Measurements from ENCODE around the gene ECE2. TPM values are rescaled to one million over a fixed set of nuclear protein-coding genes. Genes with fewer than 3 reads are reported as not detected.

The ECE2 gene
- total RNA-seq, 1 experiment from 2014 or later: 0.15 TPM

DNA sequence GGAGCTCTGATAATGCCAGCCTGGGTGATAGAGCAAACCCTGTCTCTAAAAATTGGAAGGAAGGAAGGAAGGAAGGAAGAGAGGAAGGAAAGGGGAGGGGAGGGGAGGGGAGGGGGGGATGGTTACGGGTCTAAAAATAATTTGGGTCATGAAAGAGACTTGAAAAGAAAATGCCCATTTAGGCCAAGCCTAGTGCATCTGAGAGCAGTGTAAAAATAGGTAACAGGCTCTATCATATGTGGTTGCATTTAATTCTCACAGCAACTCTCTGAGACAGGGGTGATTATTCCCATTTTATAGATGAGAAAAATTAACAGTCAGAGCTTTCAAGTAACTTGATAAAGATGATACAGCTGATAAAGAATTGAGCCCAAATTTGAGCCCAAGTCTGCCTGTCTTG lies 3.6 kb upstream of the ECE2 start:
- H3K27me3 ChIP-seq (ENCODE audit: low read length): no peaks in the 10 kb centered on the region
- no peaks in the 10 kb centered on the region for H3K9me3 ChIP-seq (ENCODE audit: low read length)
- no peaks in the 10 kb centered on the region for H3K79me2 ChIP-seq (ENCODE audit: low read length)

DNA sequence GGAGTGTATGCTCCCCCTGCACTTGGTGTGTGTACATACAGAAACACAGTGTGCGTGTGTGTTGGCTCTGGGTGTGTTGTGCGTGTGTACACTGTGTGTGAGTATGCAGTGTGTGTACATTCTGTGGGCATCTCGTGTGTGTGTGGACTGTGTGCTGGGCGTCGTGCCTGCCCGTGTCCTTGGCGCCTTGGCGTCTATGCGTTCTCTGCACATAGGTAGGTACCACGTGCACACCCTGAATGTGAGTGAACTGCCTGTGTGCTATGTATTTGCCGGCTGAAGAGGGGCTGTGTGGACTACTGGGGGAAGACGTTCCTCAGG lies 481 bp upstream of the ECE2 start:
- Histone ChIP-seq H3K4me2 (ENCODE audit: low read depth, low read length, poor library complexity, severe bottlenecking) (no peak overlapping the region), H3K79me2 (ENCODE audit: low read length) (no peaks in the 10 kb centered on the region), H3K27ac (ENCODE audit: low read length) (no peak overlapping the region), H3K9me3 (ENCODE audit: low read length) (no peaks in the 10 kb centered on the region), H4K20me1 (ENCODE audit: insufficient read depth, low read depth, low read length) (no peaks in the 10 kb centered on the region), H3K4me3 (ENCODE audit: low read length) (no peak overlapping the region), H3K36me3 (ENCODE audit: insufficient read depth, low read length) (no peaks in the 10 kb centered on the region), H2AFZ (ENCODE audit: low read length) (no peak overlapping the region), H3K9ac (ENCODE audit: low read length) (no peak overlapping the region), H3K27me3 (ENCODE audit: low read length) (no peaks in the 10 kb centered on the region), H3K9me2 (replicated peaks; ENCODE audit: insufficient read depth, low read length) (no peaks in the 10 kb centered on the region), H3K4me1 (ENCODE audit: low read length) (no peaks in the 10 kb centered on the region)
- DNase-seq: no peak

More for the DNA sequence above, 3.6 kb upstream of the ECE2 start:
- no peak overlapping the region for H3K9ac ChIP-seq (ENCODE audit: low read length)
- no peak overlapping the region for H3K4me3 ChIP-seq (ENCODE audit: low read length)
- H2AFZ ChIP-seq (ENCODE audit: low read length): no peak overlapping the region
- H3K36me3 ChIP-seq (ENCODE audit: insufficient read depth, low read length): no peaks in the 10 kb centered on the region
- H3K27ac ChIP-seq (ENCODE audit: low read length): no peak overlapping the region
- H3K9me2 ChIP-seq (replicated peaks; ENCODE audit: insufficient read depth, low read length): no peaks in the 10 kb centered on the region
- DNase-seq: no peak
- H3K4me2 ChIP-seq (ENCODE audit: low read depth, low read length, poor library complexity, severe bottlenecking): no peak overlapping the region
- H4K20me1 ChIP-seq (ENCODE audit: insufficient read depth, low read depth, low read length): no peaks in the 10 kb centered on the region
- H3K4me1 ChIP-seq (ENCODE audit: low read length): no peaks in the 10 kb centered on the region

DNA sequence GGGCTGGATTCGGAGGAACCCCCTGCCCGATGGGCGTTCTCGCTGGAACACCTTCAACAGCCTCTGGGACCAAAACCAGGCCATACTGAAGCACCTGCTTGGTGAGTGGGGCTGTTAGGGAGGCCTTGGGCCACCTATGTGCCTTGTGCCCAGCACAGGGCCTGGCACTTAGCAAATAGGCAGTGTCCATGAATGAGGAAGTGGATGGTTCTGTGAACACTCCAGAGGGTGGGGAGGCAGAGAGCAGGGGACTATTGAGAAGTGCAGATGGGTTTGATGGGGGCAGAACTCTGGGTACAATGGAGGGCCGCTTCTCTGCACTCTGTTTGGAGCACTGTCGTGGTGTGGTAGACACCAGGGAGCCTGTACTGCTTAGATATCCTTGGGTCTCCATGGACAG lies 1.5 kb downstream of the ECE2 start:
- Histone ChIP-seq H3K9ac (ENCODE audit: low read length) (no peak overlapping the region), H4K20me1 (ENCODE audit: insufficient read depth, low read depth, low read length) (no peaks in the 10 kb centered on the region), H3K9me3 (ENCODE audit: low read length) (no peaks in the 10 kb centered on the region), H3K27me3 (ENCODE audit: low read length) (no peaks in the 10 kb centered on the region), H3K27ac (ENCODE audit: low read length) (no peak overlapping the region), H3K79me2 (ENCODE audit: low read length) (no peaks in the 10 kb centered on the region), H2AFZ (ENCODE audit: low read length) (no peak overlapping the region), H3K36me3 (ENCODE audit: insufficient read depth, low read length) (no peaks in the 10 kb centered on the region), H3K4me2 (ENCODE audit: low read depth, low read length, poor library complexity, severe bottlenecking) (no peak overlapping the region), H3K4me1 (ENCODE audit: low read length) (no peaks in the 10 kb centered on the region), H3K9me2 (replicated peaks; ENCODE audit: insufficient read depth, low read length) (no peaks in the 10 kb centered on the region), H3K4me3 (ENCODE audit: low read length) (no peak overlapping the region)
- DNase-seq: no peak

DNA sequence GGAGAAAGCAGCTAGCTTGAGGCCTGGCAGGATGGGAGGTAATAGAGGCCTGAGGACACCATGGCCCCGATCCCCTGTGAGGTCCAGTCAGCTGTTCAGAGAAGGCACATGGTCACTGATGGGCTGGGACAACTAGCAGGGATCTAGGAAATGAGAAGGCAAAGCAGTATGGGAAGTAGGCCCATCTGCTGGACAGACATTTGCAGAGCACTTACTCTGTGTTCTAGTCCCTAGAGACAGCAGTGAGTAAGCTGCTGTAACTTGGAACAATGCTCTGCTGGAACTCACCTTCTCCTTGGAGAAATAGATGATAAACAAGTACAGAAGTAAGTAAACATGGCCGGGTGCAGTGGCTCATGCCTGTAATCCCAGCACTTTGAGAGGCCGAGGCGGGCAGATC lies 7.1 kb downstream of the ECE2 start:
- Histone ChIP-seq H4K20me1 (ENCODE audit: insufficient read depth, low read depth, low read length) (no peaks in the 10 kb centered on the region), H3K36me3 (ENCODE audit: insufficient read depth, low read length) (no peaks in the 10 kb centered on the region), H3K9me3 (ENCODE audit: low read length) (no peaks in the 10 kb centered on the region), H3K27me3 (ENCODE audit: low read length) (no peaks in the 10 kb centered on the region), H2AFZ (ENCODE audit: low read length) (no peak overlapping the region), H3K27ac (ENCODE audit: low read length) (no peak overlapping the region), H3K9ac (ENCODE audit: low read length) (no peak overlapping the region), H3K9me2 (replicated peaks; ENCODE audit: insufficient read depth, low read length) (no peaks in the 10 kb centered on the region), H3K4me1 (ENCODE audit: low read length) (peaks cover 3% of the 10 kb centered on the region), H3K4me3 (ENCODE audit: low read length) (no peak overlapping the region), H3K4me2 (ENCODE audit: low read depth, low read length, poor library complexity, severe bottlenecking) (no peak overlapping the region), H3K79me2 (ENCODE audit: low read length) (no peaks in the 10 kb centered on the region)
- DNase-seq: no peak

DNA sequence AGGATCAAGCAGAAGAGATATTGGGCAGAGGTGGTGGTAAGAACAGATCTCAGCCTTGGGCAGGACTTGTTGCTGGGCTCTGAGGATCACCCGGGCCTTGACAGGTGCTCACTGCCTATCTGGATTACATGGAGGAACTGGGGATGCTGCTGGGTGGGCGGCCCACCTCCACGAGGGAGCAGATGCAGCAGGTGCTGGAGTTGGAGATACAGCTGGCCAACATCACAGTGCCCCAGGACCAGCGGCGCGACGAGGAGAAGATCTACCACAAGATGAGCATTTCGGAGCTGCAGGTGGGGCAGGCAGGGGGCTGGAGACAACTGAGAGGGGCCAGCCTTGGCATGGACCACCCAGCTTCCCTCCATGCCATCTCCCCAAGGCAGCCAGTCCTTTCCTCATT lies 7.9 kb downstream of the ECE2 start:
- Histone ChIP-seq H3K79me2 (ENCODE audit: low read length) (no peaks in the 10 kb centered on the region), H2AFZ (ENCODE audit: low read length) (no peak overlapping the region), H3K9ac (ENCODE audit: low read length) (no peak overlapping the region), H3K9me3 (ENCODE audit: low read length) (no peaks in the 10 kb centered on the region), H3K27ac (ENCODE audit: low read length) (no peak overlapping the region), H3K27me3 (ENCODE audit: low read length) (no peaks in the 10 kb centered on the region), H3K4me1 (ENCODE audit: low read length) (peaks cover 3% of the 10 kb centered on the region), H3K9me2 (replicated peaks; ENCODE audit: insufficient read depth, low read length) (no peaks in the 10 kb centered on the region), H3K4me3 (ENCODE audit: low read length) (no peak overlapping the region), H3K4me2 (ENCODE audit: low read depth, low read length, poor library complexity, severe bottlenecking) (no peak overlapping the region), H3K36me3 (ENCODE audit: insufficient read depth, low read length) (no peaks in the 10 kb centered on the region), H4K20me1 (ENCODE audit: insufficient read depth, low read depth, low read length) (no peaks in the 10 kb centered on the region)
- DNase-seq: no peak

DNA sequence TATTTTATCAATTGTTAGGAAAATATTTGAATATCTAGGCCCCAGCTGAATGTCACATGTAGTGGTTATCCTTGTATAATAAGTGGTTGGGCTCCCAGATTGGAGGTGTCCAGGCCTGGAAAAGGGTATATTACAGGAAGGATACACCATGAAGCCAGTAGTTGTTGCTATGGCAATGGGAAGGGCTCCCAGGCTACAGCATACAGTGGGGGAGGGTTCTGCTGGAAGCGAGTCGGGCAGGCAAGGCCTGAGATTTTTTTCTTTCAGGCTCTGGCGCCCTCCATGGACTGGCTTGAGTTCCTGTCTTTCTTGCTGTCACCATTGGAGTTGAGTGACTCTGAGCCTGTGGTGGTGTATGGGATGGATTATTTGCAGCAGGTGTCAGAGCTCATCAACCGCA lies 8.9 kb downstream of the ECE2 start:
- no peak overlapping the region for H3K4me3 ChIP-seq (ENCODE audit: low read length)
- H3K4me1 ChIP-seq (ENCODE audit: low read length): peaks cover 3% of the 10 kb centered on the region
- no peaks in the 10 kb centered on the region for H3K36me3 ChIP-seq (ENCODE audit: insufficient read depth, low read length)
- no peaks in the 10 kb centered on the region for H3K27me3 ChIP-seq (ENCODE audit: low read length)
- no peaks in the 10 kb centered on the region for H3K79me2 ChIP-seq (ENCODE audit: low read length)
- DNase-seq: peak; percentile 86
- no peaks in the 10 kb centered on the region for H3K9me3 ChIP-seq (ENCODE audit: low read length)
- H3K4me2 ChIP-seq (ENCODE audit: low read depth, low read length, poor library complexity, severe bottlenecking): no peak overlapping the region
- no peak overlapping the region for H2AFZ ChIP-seq (ENCODE audit: low read length)
- no peak overlapping the region for H3K27ac ChIP-seq (ENCODE audit: low read length)
- no peak overlapping the region for H3K9ac ChIP-seq (ENCODE audit: low read length)
- no peaks in the 10 kb centered on the region for H4K20me1 ChIP-seq (ENCODE audit: insufficient read depth, low read depth, low read length)
- no peaks in the 10 kb centered on the region for H3K9me2 ChIP-seq (replicated peaks; ENCODE audit: insufficient read depth, low read length)

DNA sequence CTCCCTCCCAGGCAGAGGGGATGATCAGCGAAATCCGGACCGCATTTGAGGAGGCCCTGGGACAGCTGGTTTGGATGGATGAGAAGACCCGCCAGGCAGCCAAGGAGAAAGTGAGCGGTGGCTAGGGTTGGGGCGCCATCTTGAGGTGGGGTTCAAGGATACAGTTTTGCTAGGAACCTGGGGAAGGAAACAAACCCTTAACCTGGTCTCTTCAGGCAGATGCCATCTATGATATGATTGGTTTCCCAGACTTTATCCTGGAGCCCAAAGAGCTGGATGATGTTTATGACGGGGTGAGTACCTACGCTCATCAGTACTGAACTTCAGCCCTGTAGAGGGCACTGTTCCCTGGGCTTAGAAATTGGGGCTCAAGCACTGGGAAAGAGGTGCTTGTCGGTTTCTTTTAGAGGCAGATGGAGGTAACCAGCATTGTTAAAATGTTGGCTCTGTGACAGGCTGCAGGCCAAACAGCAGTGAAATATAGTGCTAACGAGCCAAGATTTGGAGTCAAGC lies 13.7 kb downstream of the ECE2 start:
- Histone ChIP-seq H3K9me3 (ENCODE audit: low read length) (no peaks in the 10 kb centered on the region), H3K36me3 (ENCODE audit: insufficient read depth, low read length) (no peaks in the 10 kb centered on the region), H3K27ac (ENCODE audit: low read length) (no peak overlapping the region), H3K79me2 (ENCODE audit: low read length) (no peaks in the 10 kb centered on the region), H3K27me3 (ENCODE audit: low read length) (no peaks in the 10 kb centered on the region), H3K9me2 (replicated peaks; ENCODE audit: insufficient read depth, low read length) (no peaks in the 10 kb centered on the region), H3K4me1 (ENCODE audit: low read length) (peaks cover 2% of the 10 kb centered on the region), H3K4me3 (ENCODE audit: low read length) (no peak overlapping the region), H3K4me2 (ENCODE audit: low read depth, low read length, poor library complexity, severe bottlenecking) (no peak overlapping the region), H4K20me1 (ENCODE audit: insufficient read depth, low read depth, low read length) (no peaks in the 10 kb centered on the region), H2AFZ (ENCODE audit: low read length) (no peak overlapping the region), H3K9ac (ENCODE audit: low read length) (no peak overlapping the region)
- DNase-seq: peak; percentile 93

DNA sequence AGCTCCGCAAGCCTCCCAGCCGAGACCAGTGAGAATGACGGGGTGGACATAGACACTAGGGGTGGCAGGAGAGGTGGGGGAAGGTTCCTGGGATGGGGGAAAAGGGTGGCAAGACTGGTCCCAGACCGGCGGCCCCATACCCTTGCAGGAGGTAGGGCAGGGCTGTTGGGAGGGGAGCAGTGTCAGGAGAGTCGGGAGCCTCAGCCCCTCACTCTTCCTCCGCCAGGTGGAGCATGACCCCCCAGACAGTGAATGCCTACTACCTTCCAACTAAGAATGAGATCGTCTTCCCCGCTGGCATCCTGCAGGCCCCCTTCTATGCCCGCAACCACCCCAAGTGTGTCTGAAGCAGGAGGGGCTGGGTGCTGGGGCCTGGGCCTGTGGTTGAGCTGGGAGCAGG lies 14.5 kb downstream of the ECE2 start:
- no peaks in the 10 kb centered on the region for H4K20me1 ChIP-seq (ENCODE audit: insufficient read depth, low read depth, low read length)
- no peaks in the 10 kb centered on the region for H3K79me2 ChIP-seq (ENCODE audit: low read length)
- no peaks in the 10 kb centered on the region for H3K9me3 ChIP-seq (ENCODE audit: low read length)
- H3K9me2 ChIP-seq (replicated peaks; ENCODE audit: insufficient read depth, low read length): no peaks in the 10 kb centered on the region
- H3K36me3 ChIP-seq (ENCODE audit: insufficient read depth, low read length): no peaks in the 10 kb centered on the region
- no peak overlapping the region for H3K4me2 ChIP-seq (ENCODE audit: low read depth, low read length, poor library complexity, severe bottlenecking)
- H3K9ac ChIP-seq (ENCODE audit: low read length): no peak overlapping the region
- no peaks in the 10 kb centered on the region for H3K4me1 ChIP-seq (ENCODE audit: low read length)
- no peak overlapping the region for H3K4me3 ChIP-seq (ENCODE audit: low read length)
- no peak overlapping the region for H3K27ac ChIP-seq (ENCODE audit: low read length)
- H2AFZ ChIP-seq (ENCODE audit: low read length): no peak overlapping the region
- no peak for DNase-seq
- no peaks in the 10 kb centered on the region for H3K27me3 ChIP-seq (ENCODE audit: low read length)
